Stimulated activated naive CD8-positive, alpha-beta T cell treated with anti-CD3 and anti-CD28 coated beads, Interleukin-15, amount 100 ng/mL, for 72 hours (primary cell): ENCODE measurements around the gene MPC1.

ENCODE experiments used
- ATAC-seq: fragments of 150-1000 bp; cut with Tn5 transposase; 2 replicates; pipeline ENCODE4 v1.10.0; 2021; ENCODE audit warnings: mild to moderate bottlenecking, moderate library complexity
- DNase-seq, 2 donors: peaks; one replicate each; pipeline ENCODE4 v3.0.0; 2021 to 2022
- H3K27ac Mint-ChIP-seq, 2 donors: one replicate each; pipeline ENCODE4 v1.8.0; 2022; ENCODE audit warnings: mild to moderate bottlenecking in 2 of 2, mixed read lengths in 2 of 2, moderate library complexity in 2 of 2
- H3K27me3 Mint-ChIP-seq: one replicate; pipeline ENCODE4 v1.8.0; 2022; ENCODE audit warnings: mixed read lengths
- H3K4me1 Mint-ChIP-seq: one replicate; pipeline ENCODE4 v1.8.0; 2022; ENCODE audit warnings: mild to moderate bottlenecking, mixed read lengths
- H3K4me3 Mint-ChIP-seq, 2 donors: one replicate each; pipeline ENCODE4 v1.8.0; 2022; ENCODE audit warnings: mild to moderate bottlenecking in 2 of 2, mixed read lengths in 2 of 2, moderate library complexity in 1 of 2
- H3K9me3 Mint-ChIP-seq, 2 donors: one replicate each; pipeline ENCODE4 v1.8.0; 2022; ENCODE audit warnings: mixed read lengths in 2 of 2

MPC1 gene

DNA sequence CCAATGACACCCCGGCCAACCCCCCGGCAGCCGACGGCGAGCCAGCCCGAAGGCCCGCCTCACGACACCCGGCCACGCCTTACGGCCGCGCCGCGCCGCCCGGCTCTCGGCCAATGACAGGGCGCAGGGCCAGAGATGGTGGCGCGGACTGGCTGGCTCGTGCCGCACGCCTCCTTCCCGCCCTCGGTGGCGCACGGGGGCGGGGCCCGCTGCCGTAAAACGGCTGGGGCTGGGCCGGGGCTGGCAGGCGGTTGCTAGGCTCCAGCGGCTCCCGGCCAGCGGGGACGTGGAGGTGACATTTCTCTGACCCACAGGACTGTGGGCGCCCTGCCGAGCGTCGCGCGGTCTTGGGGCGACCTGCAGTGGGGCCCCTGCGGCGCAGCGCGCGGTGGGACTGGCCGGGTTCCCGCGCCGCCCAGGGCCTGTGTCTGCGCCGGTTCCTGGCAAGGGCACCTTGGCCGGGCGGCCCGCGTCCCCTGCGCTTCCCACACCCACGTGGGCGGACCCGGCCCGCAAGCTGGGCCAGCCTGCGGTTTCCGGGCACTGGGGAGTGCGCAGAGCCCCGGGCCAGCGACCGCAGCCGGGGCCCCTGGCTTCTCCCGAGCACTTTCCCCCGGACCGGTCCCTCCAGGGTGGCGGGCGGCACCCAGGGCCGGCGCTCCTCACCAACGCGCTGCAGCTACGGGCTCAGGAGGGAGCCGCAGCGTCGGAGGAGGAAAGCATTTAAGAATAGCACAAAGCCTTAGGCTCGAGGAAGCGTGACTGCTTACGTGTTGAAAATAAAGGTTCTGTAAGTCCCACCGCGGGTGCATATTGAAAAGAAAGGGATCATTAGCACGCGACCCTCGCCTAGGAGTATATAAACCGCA is at the start of gene MPC1:
Gene MPC1, minus strand, starts transcription at position 8 of the 869 bp plus-strand sequence. CDS start 64 bp downstream, outside the sequence.
- H3K4me3 Mint-ChIP-seq, result peak within 1 kb of the TSS; percentile 88 to 94
- H3K27ac Mint-ChIP-seq, result peak within 1 kb of the TSS; percentile 35 to 88
- H3K9me3 Mint-ChIP-seq, result no peaks in the 10 kb centered on the region
- no peaks in the 10 kb centered on the region for H3K27me3 Mint-ChIP-seq
- ATAC-seq (peak; percentile 93), DNase-seq (peak; percentile 96)
- H3K4me1 Mint-ChIP-seq, result peaks cover 12% of the 10 kb centered on the region

DNA sequence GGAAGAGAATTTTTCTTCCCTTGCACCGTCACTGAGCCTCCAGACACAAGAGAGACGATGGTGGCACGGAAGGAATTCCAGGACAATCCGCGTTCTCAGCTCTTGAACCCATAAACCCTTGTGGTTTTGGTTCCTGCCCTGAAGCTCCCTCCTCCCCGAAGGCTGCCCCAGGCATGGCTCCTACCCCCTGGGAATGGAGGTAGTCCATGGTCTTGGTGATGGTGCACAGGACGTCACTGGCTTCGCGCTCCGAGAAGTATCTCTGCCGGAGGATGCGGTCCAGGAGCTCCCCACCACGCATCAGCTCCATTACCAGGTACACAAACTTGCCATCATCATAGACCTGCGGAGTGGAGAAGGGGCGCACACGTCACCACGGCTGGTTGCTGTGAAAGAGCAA is 47.5 kb upstream of the MPC1 start:
- peaks cover 1% of the 10 kb centered on the region for H3K4me1 Mint-ChIP-seq
- no peaks in the 10 kb centered on the region for H3K9me3 Mint-ChIP-seq

DNA sequence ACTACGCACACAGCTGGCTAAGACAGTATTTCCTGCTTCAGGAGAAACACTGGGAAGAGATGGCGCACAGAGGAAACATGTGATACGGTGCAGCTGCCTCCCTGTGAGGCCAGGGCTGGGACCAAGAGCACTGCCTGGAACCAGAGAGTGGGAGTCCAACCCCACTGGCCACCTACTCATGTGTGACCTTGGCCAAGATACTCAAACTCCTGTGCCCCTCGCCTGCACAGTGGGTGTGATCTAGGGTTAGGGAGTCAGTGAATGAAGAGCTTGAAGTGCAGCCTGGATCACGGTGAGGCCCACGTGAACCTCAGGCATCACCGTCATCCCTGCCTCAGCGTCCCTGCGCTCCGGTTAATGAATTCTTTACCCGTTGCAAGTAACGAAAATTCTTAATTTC is 41.7 kb upstream of the MPC1 start:
- Mint-ChIP-seq H3K27ac (no peak overlapping the region), H3K4me3 (no peak overlapping the region), H3K4me1 (peaks cover 16% of the 10 kb centered on the region), H3K9me3 (no peaks in the 10 kb centered on the region), H3K27me3 (no peaks in the 10 kb centered on the region)
- DNase-seq, result no peak
- ATAC-seq, result no peak

More for the DNA sequence above, 47.5 kb upstream of the MPC1 start:
- ATAC-seq (no peak), DNase-seq (no peak)
- H3K27ac Mint-ChIP-seq, result no peak overlapping the region
- no peaks in the 10 kb centered on the region for H3K27me3 Mint-ChIP-seq
- no peak overlapping the region for H3K4me3 Mint-ChIP-seq

DNA sequence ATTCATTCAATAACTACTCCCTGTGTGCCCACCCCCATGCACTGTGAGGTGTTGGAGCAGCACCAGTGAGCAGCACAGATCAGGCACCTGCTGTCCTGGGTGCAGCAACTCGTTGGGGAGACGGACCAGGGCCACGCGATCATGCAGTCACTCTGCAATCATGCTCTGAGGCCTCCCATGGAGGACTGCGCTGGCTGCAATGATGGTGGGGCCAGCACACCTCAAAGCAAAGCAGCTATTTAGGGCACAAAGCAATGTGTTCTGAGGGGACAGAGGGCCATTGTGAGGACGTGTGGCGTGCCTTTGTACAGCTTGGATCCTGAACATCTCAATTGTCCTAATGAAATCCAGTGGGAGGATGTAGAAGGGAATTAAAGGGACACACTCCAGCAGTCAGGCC is 41.0 kb upstream of the MPC1 start:
- peaks cover 22% of the 10 kb centered on the region for H3K4me1 Mint-ChIP-seq
- no peaks in the 10 kb centered on the region for H3K9me3 Mint-ChIP-seq
- H3K27me3 Mint-ChIP-seq, result no peaks in the 10 kb centered on the region
- no peak for ATAC-seq
- DNase-seq, result no peak
- H3K27ac Mint-ChIP-seq, result no peak overlapping the region
- no peak overlapping the region for H3K4me3 Mint-ChIP-seq

GRCh38 chr6:166423051-166423745 is 40.5 kb upstream of the MPC1 start:
- Mint-ChIP-seq H3K4me1 (peaks cover 28% of the 10 kb centered on the region), H3K4me3 (no peak overlapping the region), H3K27me3 (no peaks in the 10 kb centered on the region), H3K9me3 (no peaks in the 10 kb centered on the region), H3K27ac (no peak overlapping the region)
- DNase-seq, result no peak
- ATAC-seq, result no peak

GRCh38 chr6:166422201-166422940 is 39.6 kb upstream of the MPC1 start:
- Mint-ChIP-seq H3K4me1 (peaks cover 36% of the 10 kb centered on the region), H3K4me3 (no peak overlapping the region), H3K27ac (no peak overlapping the region), H3K9me3 (no peaks in the 10 kb centered on the region), H3K27me3 (no peaks in the 10 kb centered on the region)
- ATAC-seq (no peak), DNase-seq (no peak)

GRCh38 chr6:166420351-166420750 is 37.6 kb upstream of the MPC1 start:
- DNase-seq (no peak), ATAC-seq (no peak)
- H3K9me3 Mint-ChIP-seq, result peaks cover 14 to 17% of the 10 kb centered on the region in 2 donors
- no peak overlapping the region for H3K27ac Mint-ChIP-seq
- no peaks in the 10 kb centered on the region for H3K27me3 Mint-ChIP-seq
- H3K4me3 Mint-ChIP-seq, result no peak overlapping the region
- H3K4me1 Mint-ChIP-seq, result peaks cover 57% of the 10 kb centered on the region

- peak overlapping the region in 1 of 2 donors; percentile 78 for H3K27ac Mint-ChIP-seq
- peaks cover 63% of the 10 kb centered on the region for H3K4me1 Mint-ChIP-seq
- H3K27me3 Mint-ChIP-seq, result no peaks in the 10 kb centered on the region
- peaks cover 14 to 17% of the 10 kb centered on the region in 2 donors for H3K9me3 Mint-ChIP-seq
- peak overlapping the region; percentile 40 to 41 for H3K4me3 Mint-ChIP-seq
- DNase-seq (no peak), ATAC-seq (peak; percentile 3)
Observed at GRCh38 chr6:166419717-166420116, 37.0 kb upstream of the MPC1 start.

GRCh38 chr6:166419286-166419685 is 36.5 kb upstream of the MPC1 start:
- peaks cover 14 to 17% of the 10 kb centered on the region in 2 donors for H3K9me3 Mint-ChIP-seq
- peak overlapping the region; percentile 78 to 81 for H3K27ac Mint-ChIP-seq
- no peaks in the 10 kb centered on the region for H3K27me3 Mint-ChIP-seq
- H3K4me1 Mint-ChIP-seq, result peaks cover 66% of the 10 kb centered on the region
- H3K4me3 Mint-ChIP-seq, result peak overlapping the region; percentile 40 to 41
- DNase-seq (peak; percentile 73 to 84), ATAC-seq (peak; percentile 79)

DNA sequence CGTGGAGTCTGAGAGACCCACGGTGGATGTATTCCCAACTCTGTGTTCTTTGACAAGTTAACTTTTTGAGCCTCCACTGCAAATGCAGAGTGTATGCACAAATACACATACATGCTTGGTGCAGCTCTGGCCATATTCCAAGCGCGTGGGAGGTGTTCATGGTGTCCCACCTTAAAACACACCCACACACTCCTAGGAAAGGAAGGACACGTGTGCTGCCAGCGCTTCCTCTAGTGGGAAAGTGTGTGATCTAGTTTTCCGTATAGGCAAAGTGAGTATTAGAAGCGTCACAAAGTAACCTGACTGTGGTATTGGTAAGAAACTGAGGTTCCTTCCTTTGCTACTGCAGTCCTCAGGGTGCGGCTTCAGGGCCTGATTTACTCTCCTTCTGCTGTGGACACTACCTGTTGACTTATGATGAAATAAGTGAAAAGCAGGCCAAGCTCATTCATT is 36.0 kb upstream of the MPC1 start:
- Mint-ChIP-seq H3K9me3 (peaks cover 14 to 17% of the 10 kb centered on the region in 2 donors), H3K27me3 (no peaks in the 10 kb centered on the region), H3K27ac (peak overlapping the region; percentile 63 to 78), H3K4me3 (peak overlapping the region in 1 of 2 donors; percentile 48), H3K4me1 (peaks cover 68% of the 10 kb centered on the region)
- ATAC-seq, result peak; percentile 47
- peak in 1 of 2 donors; percentile 35 for DNase-seq

- peak overlapping the region; percentile 92 to 93 for H3K27ac Mint-ChIP-seq
Observed at GRCh38 chr6:166417285-166417691, 34.5 kb upstream of the MPC1 start.

GRCh38 chr6:166415833-166416347 is 33.1 kb upstream of the MPC1 start:
- Mint-ChIP-seq H3K9me3 (peaks cover 14 to 17% of the 10 kb centered on the region in 2 donors), H3K27ac (peak overlapping the region; percentile 61 to 93), H3K27me3 (no peaks in the 10 kb centered on the region), H3K4me1 (peaks cover 95% of the 10 kb centered on the region), H3K4me3 (peak overlapping the region; percentile 16 to 26)
- DNase-seq (no peak), ATAC-seq (no peak)

More at GRCh38 chr6:166417285-166417691, 34.5 kb upstream of the MPC1 start:
- peaks cover 14 to 17% of the 10 kb centered on the region in 2 donors for H3K9me3 Mint-ChIP-seq
- peaks cover 82% of the 10 kb centered on the region for H3K4me1 Mint-ChIP-seq
- peak overlapping the region; percentile 9 to 18 for H3K4me3 Mint-ChIP-seq
- no peaks in the 10 kb centered on the region for H3K27me3 Mint-ChIP-seq
- ATAC-seq, result peak; percentile 83
- DNase-seq, result peak; percentile 59 to 62

GRCh38 chr6:166415306-166415705 is 32.6 kb upstream of the MPC1 start:
- ATAC-seq (peak; percentile 77), DNase-seq (peak; percentile 41 to 74)
- Mint-ChIP-seq H3K27ac (peak overlapping the region; percentile 35 to 61), H3K27me3 (no peaks in the 10 kb centered on the region), H3K4me1 (peaks cover 93% of the 10 kb centered on the region), H3K4me3 (peak overlapping the region; percentile 16 to 26), H3K9me3 (peaks cover 14 to 17% of the 10 kb centered on the region in 2 donors)

- H3K27ac Mint-ChIP-seq, result peak overlapping the region in 1 of 2 donors; percentile 60
- ATAC-seq (no peak), DNase-seq (no peak)
- H3K9me3 Mint-ChIP-seq, result peaks cover 14 to 17% of the 10 kb centered on the region in 2 donors
- H3K4me3 Mint-ChIP-seq, result no peak overlapping the region
- H3K4me1 Mint-ChIP-seq, result peaks cover 76% of the 10 kb centered on the region
- H3K27me3 Mint-ChIP-seq, result no peaks in the 10 kb centered on the region
Observed at GRCh38 chr6:166413491-166413951, 30.8 kb upstream of the MPC1 start.

- Mint-ChIP-seq H3K4me3 (no peak overlapping the region), H3K4me1 (peaks cover 70% of the 10 kb centered on the region), H3K27ac (no peak overlapping the region), H3K9me3 (peaks cover 14 to 17% of the 10 kb centered on the region in 2 donors), H3K27me3 (no peaks in the 10 kb centered on the region)
- DNase-seq, result no peak
- no peak for ATAC-seq
Observed at GRCh38 chr6:166412911-166413384, 30.2 kb upstream of the MPC1 start.
